Smooth muscle cell (in vitro differentiated cells): ENCODE results near the gene CATSPERD. TPM values are rescaled to one million over a fixed set of nuclear protein-coding genes. Genes with fewer than 3 reads are reported as not detected.

Source experiments
- DNase-seq: peaks from one replicate; lab custom pipeline; 2025; ENCODE audit not compliant: unreplicated experiment; lab: John Stamatoyannopoulos, UW
- H2AFZ ChIP-seq: fragments of 200-600 bp; sonication (generic); 2 replicates; pipeline ENCODE4 v1.6.0; 2016; ENCODE audit warnings: antibody characterized with exemption, low read depth, mild to moderate bottlenecking
- H3F3A ChIP-seq: fragments of 200-600 bp; sonication (generic); 2 replicates; pipeline ENCODE4 v1.6.0; 2017; ENCODE audit warnings: antibody characterized with exemption, low read depth
- H3K27ac ChIP-seq: fragments of 200-600 bp; sonication (generic); 2 replicates; pipeline ENCODE4 v1.5.1; 2016; ENCODE audit warnings: low read depth, mild to moderate bottlenecking
- H3K27me3 ChIP-seq: fragments of 200-600 bp; sonication (generic); 2 replicates; pipeline ENCODE4 v1.6.1; 2016; ENCODE audit warnings: low read depth, mild to moderate bottlenecking
- H3K36me3 ChIP-seq: fragments of 200-600 bp; sonication (generic); 2 replicates; pipeline ENCODE4 v1.5.1; 2016; ENCODE audit warnings: low read depth
- H3K4me1 ChIP-seq: fragments of 200-600 bp; sonication (generic); 2 replicates; pipeline ENCODE4 v1.5.1; 2016; ENCODE audit warnings: low read depth
- H3K4me2 ChIP-seq: fragments of 200-600 bp; sonication (generic); 2 replicates; pipeline ENCODE4 v1.6.0; 2016; ENCODE audit warnings: mild to moderate bottlenecking
- H3K4me3 ChIP-seq: fragments of 200-600 bp; sonication (generic); 2 replicates; pipeline ENCODE4 v1.5.1; 2016; ENCODE audit warnings: mild to moderate bottlenecking
- H3K79me2 ChIP-seq: fragments of 200-600 bp; sonication (generic); 2 replicates; pipeline ENCODE4 v1.6.0; 2016; ENCODE audit warnings: low read depth, mild to moderate bottlenecking
- H3K9ac ChIP-seq: fragments of 200-600 bp; sonication (generic); 2 replicates; pipeline ENCODE4 v1.6.0; 2016; ENCODE audit warnings: low read depth
- H3K9me3 ChIP-seq: fragments of 200-600 bp; sonication (generic); replicated peaks from 2 replicates; pipeline ENCODE4 v1.5.1; 2016; ENCODE audit warnings: low read depth
- H4K20me1 ChIP-seq: fragments of 200-600 bp; sonication (generic); 2 replicates; pipeline ENCODE4 v1.6.0; 2016; ENCODE audit warnings: low read depth
- CTCF ChIP-seq: fragments of 200-600 bp; sonication (generic); IDR thresholded peaks from 2 replicates; pipeline ENCODE4 v1.5.1; 2017; ENCODE audit warnings: borderline replicate concordance, mild to moderate bottlenecking, antibody characterized with exemption; ENCODE audit not compliant: insufficient read depth, poor library complexity, severe bottlenecking
- WGBS: methylation state at CpG from one replicate; pipeline ENCODE4 v1.1.7; 2016; ENCODE audit warnings: low lambda C conversion rate; 5-methylcytosine and 5-hydroxymethylcytosine counted together
- polyA plus RNA-seq: library from polyadenylated mRNA; unstranded; fragments of >200 nt; fragmentation: Nextera tagmentation; extraction: Ambion mirVana; gene quantifications from 2 replicates; pipeline ENCODE4 v1.2.1, GENCODE V29; 2016
- total RNA-seq: library from RNA; depleted of rRNA; stranded (reverse); fragments of >200 nt; gene quantifications from 2 replicates; pipeline ENCODE4 v1.2.3, GENCODE V29; 2014

CATSPERD gene
- total and polyA plus RNA-seq, 2 experiments from 2014 or later = not detected

DNA sequence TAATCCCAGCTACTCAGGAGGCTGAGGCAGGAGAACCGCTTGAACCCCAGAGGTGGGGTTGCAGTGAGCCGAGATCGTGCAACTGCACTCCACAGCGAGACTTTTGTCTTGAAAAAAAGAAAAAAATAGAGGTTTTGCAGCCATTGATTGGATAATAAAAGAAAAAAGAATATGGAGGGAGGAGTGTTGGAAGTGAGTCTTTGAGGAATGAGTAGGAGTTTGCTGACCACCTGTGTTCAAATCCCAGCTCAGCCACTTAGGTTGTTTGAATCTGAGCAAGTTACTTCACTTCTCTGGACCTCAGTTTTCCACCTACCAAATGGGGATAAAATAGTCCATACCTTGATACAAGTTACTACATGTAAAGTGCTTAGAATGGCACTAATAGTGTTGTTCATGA is 90.7 kb downstream of the CATSPERD start:
- no peak for DNase-seq
- no peaks in the 10 kb centered on the region for H3K79me2 ChIP-seq
- no peaks in the 10 kb centered on the region for H3F3A ChIP-seq
- no peak overlapping the region for H3K4me3 ChIP-seq
- no peaks in the 10 kb centered on the region for H3K4me1 ChIP-seq
- no peaks in the 10 kb centered on the region for H3K27me3 ChIP-seq
- no peaks in the 10 kb centered on the region for H3K36me3 ChIP-seq
- no peak overlapping the region for H3K27ac ChIP-seq
- no peaks in the 10 kb centered on the region for H3K9me3 ChIP-seq
- no peaks in the 10 kb centered on the region for H4K20me1 ChIP-seq
- H3K4me2 ChIP-seq = no peak overlapping the region
- no peak overlapping the region for H3K9ac ChIP-seq
- TF ChIP-seq CTCF = no peak
- 94% methylated on average over 4 of the region's 4 CpGs for WGBS
- H2AFZ ChIP-seq = no peak overlapping the region

GRCh38 chr19:5814123-5814851 is 93.8 kb downstream of the CATSPERD start:
- Histone ChIP-seq H3K4me3 (no peak overlapping the region), H3K36me3 (no peaks in the 10 kb centered on the region), H2AFZ (no peak overlapping the region), H3K4me2 (no peak overlapping the region), H3F3A (no peaks in the 10 kb centered on the region), H3K4me1 (no peaks in the 10 kb centered on the region), H3K27ac (no peak overlapping the region), H3K9me3 (no peaks in the 10 kb centered on the region), H3K27me3 (no peaks in the 10 kb centered on the region), H4K20me1 (no peaks in the 10 kb centered on the region), H3K79me2 (no peaks in the 10 kb centered on the region), H3K9ac (no peak overlapping the region)
- 84% methylated on average over 9 of the region's 9 CpGs for WGBS
- no peak for TF ChIP-seq CTCF
- DNase-seq = no peak

GRCh38 chr19:5814852-5815246 is 94.4 kb downstream of the CATSPERD start:
- H3K4me3 ChIP-seq = no peak overlapping the region
- H3K4me2 ChIP-seq = no peak overlapping the region
- 85% methylated on average over 11 of the region's 11 CpGs for WGBS
- no peaks in the 10 kb centered on the region for H3F3A ChIP-seq
- no peak for TF ChIP-seq CTCF
- H3K36me3 ChIP-seq = no peaks in the 10 kb centered on the region
- H3K27me3 ChIP-seq = no peaks in the 10 kb centered on the region
- no peaks in the 10 kb centered on the region for H4K20me1 ChIP-seq
- no peak overlapping the region for H2AFZ ChIP-seq
- no peaks in the 10 kb centered on the region for H3K9me3 ChIP-seq
- H3K79me2 ChIP-seq = no peaks in the 10 kb centered on the region
- H3K4me1 ChIP-seq = no peaks in the 10 kb centered on the region
- no peak overlapping the region for H3K9ac ChIP-seq
- no peak for DNase-seq
- no peak overlapping the region for H3K27ac ChIP-seq

DNA sequence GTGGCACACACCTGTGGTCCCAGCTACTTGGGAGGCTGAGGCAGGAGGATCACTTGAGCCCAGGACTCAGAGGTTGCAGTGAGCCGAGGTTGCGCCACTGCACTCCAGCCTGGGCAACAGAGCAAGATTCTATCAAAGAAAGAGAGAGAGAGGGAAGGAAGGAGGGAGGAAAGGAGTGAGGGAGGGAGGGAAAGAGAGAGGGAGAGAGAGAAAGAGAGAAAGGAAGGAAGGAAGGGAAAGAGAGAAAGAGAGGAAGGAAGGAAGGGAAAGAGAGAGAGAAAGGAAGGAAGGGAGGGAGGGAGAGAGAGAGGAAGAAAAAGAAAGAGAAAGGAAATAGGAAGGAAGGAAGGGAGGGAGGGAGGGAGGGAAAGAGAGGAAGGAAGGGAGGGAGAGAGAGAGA is 96.8 kb downstream of the CATSPERD start:
- no peak overlapping the region for H3K9ac ChIP-seq
- WGBS = 94% methylated on average over 2 of the region's 2 CpGs

More for the DNA sequence above, 96.8 kb downstream of the CATSPERD start:
- Histone ChIP-seq H3K4me3 (no peak overlapping the region), H3K36me3 (no peaks in the 10 kb centered on the region), H3K4me2 (no peak overlapping the region), H3K79me2 (no peaks in the 10 kb centered on the region), H3F3A (no peaks in the 10 kb centered on the region), H2AFZ (no peak overlapping the region), H3K27ac (no peak overlapping the region), H3K9me3 (no peaks in the 10 kb centered on the region), H3K4me1 (no peaks in the 10 kb centered on the region), H3K27me3 (no peaks in the 10 kb centered on the region), H4K20me1 (no peaks in the 10 kb centered on the region)
- no peak for DNase-seq
- no peak for TF ChIP-seq CTCF
